HuH-7.5 (cell line): ENCODE results near the gene ITGB8.

Source experiments
- DNase-seq: peaks from one replicate; pipeline ENCODE4 v3.0.0; 2011; ENCODE audit warnings: low spot score

The ITGB8 gene

GRCh38 chr7:20424500-20424899 lies 93.8 kb downstream of the ITGB8 start:
- no peak for DNase-seq

- no peak for DNase-seq
These were observed 100.0 kb downstream of the ITGB8 start for GRCh38 chr7:20430664-20431063.

GRCh38 chr7:20431146-20431545 lies 100.4 kb downstream of the ITGB8 start:
- DNase-seq, result no peak

- DNase-seq, result no peak
These were observed 101.4 kb downstream of the ITGB8 start for GRCh38 chr7:20432071-20432470.

- no peak for DNase-seq
These were observed 104.6 kb downstream of the ITGB8 start for GRCh38 chr7:20435305-20435704.

GRCh38 chr7:20438248-20438647 lies 107.5 kb downstream of the ITGB8 start:
- no peak for DNase-seq

- DNase-seq, result no peak
These were observed 108.1 kb downstream of the ITGB8 start for GRCh38 chr7:20438694-20439376.

GRCh38 chr7:20439416-20440185 lies 108.9 kb downstream of the ITGB8 start:
- DNase-seq, result no peak

- no peak for DNase-seq
These were observed 109.9 kb downstream of the ITGB8 start for GRCh38 chr7:20440472-20441105.

- DNase-seq, result no peak
These were observed 110.6 kb downstream of the ITGB8 start for GRCh38 chr7:20441346-20441745.

- DNase-seq, result no peak
These were observed 111.3 kb downstream of the ITGB8 start for GRCh38 chr7:20441991-20442441.

GRCh38 chr7:20442951-20443350 lies 112.3 kb downstream of the ITGB8 start:
- DNase-seq, result no peak

GRCh38 chr7:20444030-20444800 lies 113.5 kb downstream of the ITGB8 start:
- DNase-seq, result no peak

GRCh38 chr7:20447021-20447650 lies 116.4 kb downstream of the ITGB8 start:
- no peak for DNase-seq

GRCh38 chr7:20449176-20449575 lies 118.5 kb downstream of the ITGB8 start:
- no peak for DNase-seq

GRCh38 chr7:20450536-20450935 lies 119.8 kb downstream of the ITGB8 start:
- DNase-seq, result no peak

- DNase-seq, result no peak
These were observed 123.5 kb downstream of the ITGB8 start for GRCh38 chr7:20454202-20454601.

GRCh38 chr7:20456701-20457100 lies 126.0 kb downstream of the ITGB8 start:
- DNase-seq, result no peak

GRCh38 chr7:20458521-20458920 lies 127.8 kb downstream of the ITGB8 start:
- DNase-seq, result no peak

- no peak for DNase-seq
These were observed 128.7 kb downstream of the ITGB8 start for GRCh38 chr7:20459419-20459818.

GRCh38 chr7:20464891-20465290 lies 134.2 kb downstream of the ITGB8 start:
- no peak for DNase-seq
